ENCODE data around the gene TAF1D.

Gene TAF1D

DNA sequence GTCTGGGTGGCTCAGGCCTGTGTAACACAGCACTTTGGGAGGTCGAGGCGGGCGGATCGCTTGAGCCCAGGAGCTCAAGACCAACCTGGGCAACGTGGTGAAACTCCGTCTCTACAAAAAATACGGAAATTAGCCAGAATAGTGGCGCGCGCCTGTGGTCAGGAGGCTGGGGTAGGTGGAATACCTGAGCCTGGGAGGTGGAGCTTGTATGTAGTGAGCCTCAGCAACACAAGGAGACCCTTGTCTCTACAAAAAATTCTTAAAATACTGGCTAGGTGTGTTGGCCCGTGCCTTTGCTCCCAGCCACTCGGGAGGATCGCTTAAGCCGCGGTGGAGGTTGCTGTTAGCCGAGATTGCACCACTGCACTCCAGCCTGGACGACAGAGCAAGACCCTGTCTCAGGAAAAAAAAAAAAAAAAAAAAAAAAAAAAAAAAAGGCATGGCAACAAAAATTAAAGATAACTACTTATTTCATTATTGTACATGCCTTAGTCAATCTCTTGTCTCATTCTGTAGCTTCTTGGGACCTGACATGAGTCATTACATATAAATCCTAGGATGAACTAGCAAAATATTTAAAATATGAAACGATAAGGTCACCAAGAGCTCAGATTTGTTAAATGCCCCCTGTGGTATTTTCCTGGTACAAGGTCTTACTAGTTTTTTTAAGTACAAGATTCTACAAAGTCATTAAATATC lies 1.1 kb downstream of the TAF1D start:
- peak; percentile 53 for DNase-seq
- Mint-ChIP-seq H3K4me3 (peak overlapping the region; percentile 99), H3K4me1 (peaks cover 71% of the 10 kb centered on the region), H3K9me3 (no peaks in the 10 kb centered on the region), H3K27ac (peak overlapping the region; percentile 99), H3K27me3 (peaks cover 4% of the 10 kb centered on the region), H3K36me3 (peaks cover 62% of the 10 kb centered on the region)
- CTCF ChIA-PET, result interaction anchor here (3.4 kb wide), 1 partner anchor 43 kb away, joined by 21 read pairs; the partner anchor contains the start of gene MED17

DNA sequence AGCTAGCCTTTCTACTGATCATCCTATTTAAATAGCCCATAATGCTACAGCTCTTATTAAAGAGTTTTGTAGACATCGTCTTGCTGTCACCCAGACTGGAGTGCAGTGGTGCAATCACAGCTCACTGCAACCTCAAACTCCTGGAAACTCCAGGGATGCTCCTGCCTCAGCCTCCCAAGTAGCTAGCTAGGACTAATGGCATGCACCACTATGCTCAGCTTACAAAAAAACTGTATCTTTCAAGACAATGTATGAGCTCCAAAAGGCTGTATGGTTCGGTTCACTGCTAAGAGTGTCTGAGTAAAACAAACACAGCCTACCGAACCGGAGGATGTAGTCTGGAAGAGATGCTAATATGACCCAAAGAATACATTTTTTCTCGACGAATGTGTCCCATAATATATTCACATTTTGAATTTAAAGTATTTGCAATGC lies 2.6 kb downstream of the TAF1D start:
- no peak for DNase-seq
- no peaks in the 10 kb centered on the region for H3K9me3 Mint-ChIP-seq
- H3K27me3 Mint-ChIP-seq, result peaks cover 4% of the 10 kb centered on the region
- H3K4me1 Mint-ChIP-seq, result peaks cover 77% of the 10 kb centered on the region
- peaks cover 69% of the 10 kb centered on the region for H3K36me3 Mint-ChIP-seq
- peak overlapping the region; percentile 99 for H3K4me3 Mint-ChIP-seq
- peak overlapping the region; percentile 77 for H3K27ac Mint-ChIP-seq
- CTCF ChIA-PET, result interaction anchor here (1.5 kb wide), 1 partner anchor 47 kb away, joined by 5 read pairs; no protein-coding TSS in a partner anchor

DNA sequence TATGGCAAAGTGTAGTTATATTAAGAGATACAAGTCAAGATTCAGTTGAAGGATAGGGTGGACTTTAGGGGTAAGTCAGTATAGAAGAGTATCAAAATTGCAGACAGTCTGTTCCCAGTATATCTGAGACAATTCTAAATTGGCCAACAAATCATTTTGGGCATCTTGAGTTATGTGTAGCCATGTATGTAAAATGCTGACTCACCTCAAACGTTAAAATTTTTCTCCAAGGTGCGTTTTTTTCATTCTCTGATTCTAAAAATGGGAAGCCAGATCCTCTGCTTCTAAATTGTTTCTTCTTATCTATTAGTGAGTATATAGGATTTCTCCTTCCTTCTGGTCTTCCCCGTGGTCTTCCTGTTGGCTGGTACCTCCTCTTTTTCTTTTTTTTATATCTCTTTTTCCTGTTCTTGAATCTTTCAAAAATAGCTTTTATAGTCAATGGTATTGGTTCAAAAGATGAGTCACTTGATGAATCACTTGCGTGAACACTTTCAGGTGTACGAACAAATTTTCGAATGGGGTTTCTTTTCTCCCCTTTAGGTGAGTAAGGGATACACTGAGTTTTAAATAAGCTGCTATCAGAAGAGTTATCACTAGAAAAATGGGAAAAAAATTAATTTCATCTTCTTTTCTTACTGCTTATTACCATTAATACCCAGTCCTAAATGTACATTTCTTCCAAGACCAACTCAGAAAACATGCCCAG lies 3.2 kb downstream of the TAF1D start:
- Mint-ChIP-seq H3K4me3 (peak overlapping the region; percentile 99), H3K27me3 (peaks cover 4% of the 10 kb centered on the region), H3K9me3 (no peaks in the 10 kb centered on the region), H3K4me1 (peaks cover 80% of the 10 kb centered on the region), H3K36me3 (peaks cover 70% of the 10 kb centered on the region), H3K27ac (peak overlapping the region; percentile 77)
- CTCF ChIA-PET, result interaction anchor here (1.5 kb wide), 1 partner anchor 48 kb away, joined by 5 read pairs; no protein-coding TSS in a partner anchor
- no peak for DNase-seq

DNA sequence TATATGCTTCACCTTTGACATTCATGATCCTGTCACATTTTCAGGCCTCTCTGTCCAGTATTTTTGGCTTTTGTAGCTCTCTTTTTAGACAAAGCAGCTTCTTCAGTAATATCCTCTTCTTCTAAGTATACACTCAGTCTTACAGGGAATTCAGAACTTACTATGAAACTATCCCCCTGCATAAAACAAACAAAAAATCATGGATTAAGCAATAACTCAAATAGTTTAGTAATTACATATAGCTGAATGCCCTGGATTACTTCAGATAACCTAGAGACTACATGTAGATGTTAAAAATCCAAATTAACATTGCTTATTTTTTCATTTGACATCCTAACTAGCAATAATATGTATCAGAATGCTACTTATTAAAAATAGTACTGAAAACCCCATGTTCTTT lies 5.2 kb downstream of the TAF1D start:
- peaks cover 82% of the 10 kb centered on the region for H3K36me3 Mint-ChIP-seq
- CTCF ChIA-PET, result interaction anchor here (0.7 kb wide), 1 partner anchor 15 kb away, joined by 3 read pairs; no protein-coding TSS in a partner anchor

DNA sequence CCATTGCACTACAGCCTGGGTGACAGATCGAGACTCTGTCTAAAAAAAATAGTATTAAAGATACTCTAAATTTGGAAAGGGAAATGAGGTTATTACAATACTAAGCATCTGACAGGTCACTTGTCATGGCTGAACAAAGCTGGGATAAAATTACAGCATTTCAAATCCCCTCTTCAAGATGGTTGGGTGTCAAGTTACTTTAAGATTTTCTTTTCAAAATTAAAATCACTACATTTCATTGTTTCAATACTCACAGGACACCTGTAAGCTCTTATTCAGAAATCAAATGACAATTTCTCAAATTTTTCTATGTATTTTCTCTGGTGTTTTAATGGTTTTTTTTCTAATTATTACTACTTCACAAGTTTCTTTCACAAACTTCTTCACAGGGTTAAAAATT lies 5.7 kb downstream of the TAF1D start:
- H3K4me1 Mint-ChIP-seq, result peaks cover 76% of the 10 kb centered on the region
- no peaks in the 10 kb centered on the region for H3K9me3 Mint-ChIP-seq
- no peak overlapping the region for H3K4me3 Mint-ChIP-seq
- CTCF ChIA-PET, result no interaction called here
- no peaks in the 10 kb centered on the region for H3K27me3 Mint-ChIP-seq
- no peak for DNase-seq
- H3K36me3 Mint-ChIP-seq, result peaks cover 77% of the 10 kb centered on the region
- H3K27ac Mint-ChIP-seq, result no peak overlapping the region

More for the DNA sequence above, 5.2 kb downstream of the TAF1D start:
- Mint-ChIP-seq H3K4me1 (peaks cover 77% of the 10 kb centered on the region), H3K27me3 (peaks cover under 1% of the 10 kb centered on the region), H3K9me3 (no peaks in the 10 kb centered on the region), H3K27ac (peak overlapping the region; percentile 4), H3K4me3 (peak overlapping the region; percentile 2)
- DNase-seq, result no peak

DNA sequence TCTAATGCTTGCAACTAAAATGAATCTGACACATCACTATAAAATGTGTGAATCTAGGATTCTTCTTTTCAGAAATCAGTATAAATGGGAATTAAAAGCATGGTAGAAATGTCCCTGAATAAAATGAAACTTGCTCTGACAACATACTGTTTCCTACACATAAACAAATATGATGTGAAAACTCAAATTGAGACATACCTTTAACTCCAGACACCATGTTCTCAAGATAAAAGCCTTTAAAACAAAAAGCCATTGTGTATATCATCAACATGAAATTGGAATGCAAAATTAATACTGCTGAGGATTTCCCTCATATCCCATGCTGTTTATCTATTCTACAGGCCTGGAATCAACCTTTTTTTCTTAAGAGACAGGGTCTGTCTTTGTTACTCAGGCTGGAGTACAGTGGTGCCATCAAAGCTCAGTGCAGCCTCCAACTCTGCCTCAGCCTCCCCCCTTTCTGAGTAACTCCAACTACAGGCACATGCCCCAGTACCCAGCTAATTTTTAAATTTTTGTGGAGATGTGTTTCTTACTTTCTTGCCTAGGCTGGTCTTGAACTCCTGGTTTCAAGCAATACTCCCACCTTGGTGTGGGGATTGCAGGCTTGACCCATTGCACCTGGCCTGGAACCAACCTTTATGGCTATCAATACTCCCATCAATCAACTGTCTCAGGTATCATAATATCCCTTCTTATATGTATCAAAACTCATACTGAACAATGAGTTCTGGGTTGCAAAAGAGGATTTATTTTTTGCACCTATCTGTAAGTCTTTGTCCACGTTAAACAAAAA lies 6.7 kb downstream of the TAF1D start:
- H3K4me3 Mint-ChIP-seq, result no peak overlapping the region
- H3K9me3 Mint-ChIP-seq, result no peaks in the 10 kb centered on the region
- H3K27me3 Mint-ChIP-seq, result no peaks in the 10 kb centered on the region
- CTCF ChIA-PET, result no interaction called here
- no peak for DNase-seq
- H3K36me3 Mint-ChIP-seq, result peaks cover 77% of the 10 kb centered on the region
- H3K27ac Mint-ChIP-seq, result peak overlapping the region; percentile 14
- H3K4me1 Mint-ChIP-seq, result peaks cover 70% of the 10 kb centered on the region

DNA sequence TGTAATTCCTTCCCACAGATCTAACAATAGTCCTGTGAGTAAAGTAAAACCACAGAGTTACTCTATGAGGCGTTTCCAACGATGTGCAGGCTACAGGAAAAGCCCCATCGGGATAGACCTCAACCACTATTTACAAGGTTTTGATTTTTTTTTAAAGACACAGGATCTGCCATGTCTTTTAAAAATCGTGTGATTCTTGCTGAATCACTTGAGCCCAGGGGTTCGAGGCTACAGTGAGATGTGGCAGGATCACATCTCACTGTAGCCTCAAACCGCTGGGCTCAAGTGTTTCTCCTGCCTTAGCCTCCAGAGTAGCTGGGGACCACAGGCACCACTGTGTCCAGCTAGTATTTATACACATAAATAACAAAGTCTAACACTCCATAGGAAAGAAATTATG lies 7.8 kb downstream of the TAF1D start:
- Mint-ChIP-seq H3K27me3 (no peaks in the 10 kb centered on the region), H3K9me3 (no peaks in the 10 kb centered on the region), H3K4me1 (peaks cover 59% of the 10 kb centered on the region), H3K36me3 (peaks cover 76% of the 10 kb centered on the region), H3K4me3 (no peak overlapping the region), H3K27ac (no peak overlapping the region)
- CTCF ChIA-PET, result no interaction called here
- no peak for DNase-seq

DNA sequence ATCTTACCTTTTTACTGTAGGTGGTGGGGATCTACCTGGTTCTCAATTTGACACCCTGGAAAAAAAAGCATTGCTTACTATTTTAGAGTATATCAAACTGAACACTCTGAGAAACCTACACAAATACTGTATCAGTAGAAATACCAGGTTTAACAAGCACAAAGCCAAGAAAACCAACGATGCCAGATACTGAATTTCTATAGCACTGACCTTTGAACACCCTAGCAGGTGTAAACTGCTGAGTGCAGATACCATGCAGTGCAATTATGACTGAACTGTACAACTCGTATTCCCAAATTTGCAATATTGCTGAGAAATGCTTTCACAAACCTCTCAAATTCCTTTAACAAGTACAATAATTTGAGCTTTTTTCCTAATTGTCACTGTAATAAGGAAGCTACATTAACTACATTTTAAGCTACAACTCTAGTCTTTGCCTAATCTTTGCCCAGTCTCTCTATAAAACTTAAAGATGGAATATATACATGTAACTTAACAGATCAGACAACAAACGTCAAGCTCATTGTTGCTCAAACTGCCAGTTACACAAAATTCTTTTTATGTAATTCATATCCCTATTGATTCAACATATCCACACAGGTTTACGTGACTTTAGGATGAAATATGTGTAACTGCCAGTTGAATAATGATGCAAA lies 8.9 kb downstream of the TAF1D start:
- peaks cover 72% of the 10 kb centered on the region for H3K36me3 Mint-ChIP-seq
- no peaks in the 10 kb centered on the region for H3K9me3 Mint-ChIP-seq
- H3K27ac Mint-ChIP-seq, result no peak overlapping the region
- H3K27me3 Mint-ChIP-seq, result no peaks in the 10 kb centered on the region
- H3K4me1 Mint-ChIP-seq, result peaks cover 49% of the 10 kb centered on the region
- CTCF ChIA-PET, result interaction anchor here (1.1 kb wide), 1 partner anchor 9 kb away, joined by 3 read pairs; the partner anchor contains the start of genes C11orf54 and TAF1D
- no peak overlapping the region for H3K4me3 Mint-ChIP-seq
- DNase-seq, result no peak

DNA sequence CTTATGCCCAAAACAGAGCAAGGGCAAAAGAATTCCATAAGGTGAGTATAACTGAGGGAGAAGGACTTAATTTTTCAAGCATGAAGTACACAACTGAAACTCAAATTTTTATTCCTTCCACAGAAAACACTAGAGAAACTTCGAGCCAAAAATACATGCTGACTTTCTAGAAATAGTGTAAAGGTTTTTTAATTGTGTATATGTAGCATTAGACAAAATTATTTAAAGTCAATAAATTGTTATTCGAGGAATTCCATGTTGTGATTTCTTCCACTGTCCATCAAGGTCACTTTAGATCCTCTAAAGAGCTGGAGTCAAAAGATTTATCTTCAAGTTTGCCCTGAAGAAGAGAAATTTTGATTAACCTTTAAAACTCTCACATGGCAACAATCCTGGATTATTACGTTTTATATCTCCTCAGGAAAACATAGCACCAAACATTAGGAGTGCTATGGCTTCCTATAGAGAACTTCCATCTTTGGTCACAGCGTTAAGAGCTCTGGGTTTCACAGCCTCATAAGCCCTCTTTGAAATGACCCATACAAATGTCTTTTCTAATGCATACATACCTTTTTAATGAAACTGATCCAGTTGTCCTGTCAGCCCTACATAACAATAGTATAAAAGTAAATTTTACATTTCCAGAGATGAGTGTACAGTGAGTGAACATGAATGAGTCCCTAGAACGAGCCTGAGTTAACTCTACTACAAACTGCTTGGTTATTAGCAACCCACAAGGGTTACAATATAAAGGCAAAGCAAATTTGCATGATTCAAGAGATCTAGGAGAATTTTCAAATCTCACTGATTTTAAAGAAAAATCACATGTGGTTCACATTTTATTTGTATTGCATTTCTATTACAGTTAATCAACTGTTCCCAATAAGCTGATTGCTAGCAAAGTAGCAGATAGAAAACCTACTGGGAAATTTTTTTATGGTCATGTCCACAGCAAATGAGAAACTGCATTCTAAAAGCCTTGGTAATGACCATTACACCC lies 10.9 kb downstream of the TAF1D start:
- peak overlapping the region; percentile 70 for H3K27ac Mint-ChIP-seq
- no peak for DNase-seq
- CTCF ChIA-PET, result interaction anchor here (0.8 kb wide), 1 partner anchor 1384 kb away, joined by 3 read pairs; no protein-coding TSS in a partner anchor

DNA sequence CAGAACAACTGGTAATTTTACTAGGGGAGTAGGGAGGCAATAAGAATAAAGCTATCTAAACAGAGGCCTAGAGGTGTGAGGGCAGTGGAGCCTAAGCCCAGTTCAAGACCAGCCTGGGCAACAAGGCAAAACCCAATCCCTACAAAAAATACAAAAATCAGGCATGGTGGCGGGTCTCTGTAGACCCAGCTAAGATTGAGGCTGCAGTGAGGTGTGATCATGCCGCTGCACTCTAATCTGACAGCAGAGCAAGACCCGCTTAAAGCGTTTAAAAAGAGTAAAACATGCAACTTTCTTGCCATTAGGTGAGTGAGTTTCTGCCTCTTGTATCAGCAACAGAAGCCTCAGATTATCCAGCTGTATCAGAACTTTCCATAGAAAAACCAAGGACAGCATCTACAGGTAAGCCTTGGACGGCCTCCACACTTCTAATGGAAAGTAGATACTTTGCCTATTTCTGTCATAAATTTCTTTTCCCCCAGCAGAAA lies 12.1 kb downstream of the TAF1D start:
- Mint-ChIP-seq H3K36me3 (peaks cover 62% of the 10 kb centered on the region), H3K4me1 (peaks cover 20% of the 10 kb centered on the region), H3K9me3 (no peaks in the 10 kb centered on the region), H3K4me3 (no peak overlapping the region), H3K27me3 (no peaks in the 10 kb centered on the region), H3K27ac (no peak overlapping the region)
- CTCF ChIA-PET, result no interaction called here
- DNase-seq, result no peak

More for the DNA sequence above, 10.9 kb downstream of the TAF1D start:
- Mint-ChIP-seq H3K4me1 (peaks cover 32% of the 10 kb centered on the region), H3K9me3 (no peaks in the 10 kb centered on the region), H3K27me3 (no peaks in the 10 kb centered on the region), H3K4me3 (no peak overlapping the region), H3K36me3 (peaks cover 66% of the 10 kb centered on the region)

DNA sequence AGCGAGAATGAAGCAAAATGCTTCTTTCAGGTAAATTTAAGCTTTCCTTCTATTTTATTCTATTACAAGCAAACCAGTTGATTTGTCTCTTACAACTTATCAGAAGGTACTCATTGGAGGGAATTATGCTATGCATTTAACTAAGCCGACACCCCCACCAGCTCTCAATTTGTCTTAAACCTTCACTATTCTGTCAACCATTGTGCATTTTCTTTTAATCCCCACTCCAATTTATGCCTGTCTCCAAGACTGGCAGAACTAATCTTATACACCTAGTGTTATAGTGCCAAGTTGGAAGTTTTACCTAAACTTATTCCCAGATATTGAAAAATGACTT lies 12.5 kb downstream of the TAF1D start:
- CTCF ChIA-PET, result no interaction called here
- Mint-ChIP-seq H3K27ac (no peak overlapping the region), H3K36me3 (peaks cover 61% of the 10 kb centered on the region), H3K27me3 (no peaks in the 10 kb centered on the region), H3K4me3 (no peak overlapping the region), H3K4me1 (peaks cover 17% of the 10 kb centered on the region), H3K9me3 (no peaks in the 10 kb centered on the region)
- DNase-seq, result no peak

DNA sequence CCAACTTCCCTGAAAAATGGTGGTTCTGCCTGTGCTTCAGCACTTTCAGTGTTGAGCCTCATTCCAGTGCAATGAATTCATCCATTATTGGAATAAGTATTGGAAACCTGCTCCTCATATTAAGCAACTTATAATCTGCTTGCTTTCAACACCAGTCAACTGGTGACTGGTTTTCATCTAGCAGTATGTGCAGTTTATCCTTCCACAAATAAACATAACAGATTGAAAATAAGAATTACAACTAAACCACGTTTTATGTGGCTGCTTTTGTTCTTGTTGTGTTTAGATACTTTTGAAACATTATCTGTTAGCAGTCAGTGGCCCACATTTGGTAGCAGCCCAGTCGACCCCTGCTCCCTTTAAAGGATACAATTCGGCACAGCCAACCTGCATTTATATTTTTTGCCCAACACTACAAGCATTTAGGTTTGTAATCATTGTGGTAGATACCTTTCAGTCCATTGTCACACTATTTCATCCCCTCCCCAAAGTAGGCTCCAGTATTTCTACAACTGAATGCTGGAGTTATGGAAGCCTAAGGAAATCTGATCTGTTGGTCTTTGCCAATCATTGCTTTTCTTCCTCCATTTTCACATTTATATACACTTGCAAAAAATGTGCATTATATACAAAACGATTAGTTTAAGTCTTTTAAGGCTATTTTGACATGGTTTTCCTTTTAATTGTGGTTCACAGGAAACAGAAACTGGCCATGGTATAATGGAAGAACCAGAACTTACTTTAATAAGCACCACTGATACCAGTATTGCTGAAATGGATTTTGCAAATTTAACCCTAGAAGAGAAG lies 13.1 kb downstream of the TAF1D start:
- Mint-ChIP-seq H3K9me3 (no peaks in the 10 kb centered on the region), H3K36me3 (peaks cover 59% of the 10 kb centered on the region), H3K27me3 (no peaks in the 10 kb centered on the region), H3K4me3 (no peak overlapping the region), H3K4me1 (peaks cover 11% of the 10 kb centered on the region), H3K27ac (peak overlapping the region; percentile 47)
- CTCF ChIA-PET, result no interaction called here
- no peak for DNase-seq

All from activated naive CD4-positive, alpha-beta T cell treated with anti-CD3 and anti-CD28 coated beads, Interleukin-2, amount 10 ng/mL, durations not matched to agents 7 days and 5 days (primary cell).